Muscle of leg (tissue), 11 donors: ENCODE measurements around the gene MTA3. TPM values are rescaled to one million over a fixed set of nuclear protein-coding genes. Genes with fewer than 3 reads are reported as not detected.
"Not testable (repeated sequence)": the region's sequence is repeated elsewhere in the genome, so short reads cannot be mapped to it uniquely, and the experiment has no call there.

Source experiments
- DNase-seq: peaks from one replicate; pipeline ENCODE4 v3.0.0; 2013
- H3K27ac ChIP-seq: one replicate; pipeline ENCODE4 v1.5.1; 2013; ENCODE audit warnings: mild to moderate bottlenecking, low read length, control low read depth
- H3K27me3 ChIP-seq: one replicate; pipeline ENCODE4 v1.6.1; 2013; ENCODE audit warnings: low read length; ENCODE audit not compliant: control insufficient read depth, insufficient read depth
- H3K36me3 ChIP-seq: one replicate; pipeline ENCODE4 v1.6.1; 2013; ENCODE audit warnings: low read length; ENCODE audit not compliant: control insufficient read depth, insufficient read depth
- H3K4me1 ChIP-seq: one replicate; pipeline ENCODE4 v1.6.1; 2013; ENCODE audit warnings: low read length; ENCODE audit not compliant: control insufficient read depth, insufficient read depth
- H3K4me3 ChIP-seq: one replicate; pipeline ENCODE4 v1.5.1; 2013; ENCODE audit warnings: low read length, control low read depth
- H3K9me3 ChIP-seq: replicated peaks from 2 replicates; pipeline ENCODE4 v1.6.1; 2013; ENCODE audit warnings: low read depth, low read length; ENCODE audit not compliant: control insufficient read depth
- WGBS: methylation state at CpG from one replicate; pipeline ENCODE4 v1.1.5; 2013; ENCODE audit warnings: missing lambda C conversion rate; ENCODE audit not compliant: insufficient coverage; 5-methylcytosine and 5-hydroxymethylcytosine counted together
- polyA plus RNA-seq, 8 donors: library from polyadenylated mRNA; unstranded; fragments of 120-200 nt; gene quantifications; one replicate each; pipeline versions ENCODE4 v1.2.1 to v1.2.3, GENCODE V29; 2013; ENCODE audit warnings: inconsistent platforms in 1 of 8, low replicate concordance in 1 of 8; ENCODE audit not compliant: insufficient read length in 8 of 8, insufficient read depth in 1 of 8
- total RNA-seq: library from RNA; stranded (reverse); fragments of 120-200 nt; gene quantifications from one replicate; pipeline ENCODE4 v1.2.4, GENCODE V29; 2013

Gene MTA3
- total and polyA plus RNA-seq, 9 donors = 22.5 to 37.9 (median 24.9) TPM

- Histone ChIP-seq H3K4me3 (no peak overlapping the region), H3K27me3 (no peaks in the 10 kb centered on the region), H3K27ac (no peak overlapping the region), H3K4me1 (no peaks in the 10 kb centered on the region), H3K9me3 (no peaks in the 10 kb centered on the region), H3K36me3 (no peaks in the 10 kb centered on the region)
- 29% methylated on average over 6 of the region's 9 CpGs for WGBS
- peak; percentile 12 for DNase-seq
These were observed 21.4 kb upstream of the MTA3 start for GRCh38 chr2:42547014-42547413.

DNA sequence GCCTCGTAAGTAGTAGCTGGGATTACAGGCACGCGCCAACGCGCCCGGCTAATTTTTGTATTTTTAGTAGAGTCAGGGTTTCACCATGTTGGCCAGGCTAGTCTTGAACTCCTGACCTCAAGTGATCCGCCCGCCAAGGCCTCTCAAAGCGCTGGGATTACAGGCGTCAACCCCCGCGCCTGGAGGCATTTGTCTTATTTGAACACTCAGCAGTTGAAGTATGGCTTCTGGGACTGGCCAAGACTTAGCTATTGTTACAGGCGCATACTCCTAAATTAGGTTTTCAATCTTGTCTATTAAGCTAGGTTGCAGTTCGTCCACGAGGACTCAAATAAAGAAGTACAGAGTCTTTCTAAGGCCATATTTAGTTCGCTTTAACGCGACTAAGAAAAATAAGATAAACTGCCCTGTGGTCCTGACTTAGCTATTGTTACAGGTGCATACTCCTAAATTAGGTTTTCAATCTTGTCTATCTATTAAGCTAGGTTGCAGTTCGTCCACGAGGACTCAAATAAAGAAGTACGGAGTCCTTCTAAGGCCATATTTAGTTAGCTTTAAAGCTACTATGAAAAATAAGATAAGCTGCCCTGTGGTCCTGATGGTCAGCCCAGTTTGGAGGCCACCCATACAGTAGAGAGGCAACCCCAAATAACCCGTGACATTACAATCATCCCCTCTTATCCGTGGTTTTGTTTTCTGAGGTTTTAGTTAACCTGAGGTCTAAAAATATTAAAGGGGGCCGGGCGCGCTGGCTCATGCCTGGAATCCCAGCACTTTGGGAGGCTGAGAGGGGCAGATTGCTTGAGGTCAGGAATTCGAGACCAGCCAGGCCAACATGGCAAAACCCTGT lies 20.8 kb upstream of the MTA3 start:
- Histone ChIP-seq H3K4me3 (no peak overlapping the region), H3K4me1 (no peaks in the 10 kb centered on the region), H3K27me3 (no peaks in the 10 kb centered on the region), H3K36me3 (no peaks in the 10 kb centered on the region), H3K27ac (no peak overlapping the region), H3K9me3 (no peaks in the 10 kb centered on the region)
- 91% methylated on average over 9 of the region's 27 CpGs for WGBS
- no peak for DNase-seq

DNA sequence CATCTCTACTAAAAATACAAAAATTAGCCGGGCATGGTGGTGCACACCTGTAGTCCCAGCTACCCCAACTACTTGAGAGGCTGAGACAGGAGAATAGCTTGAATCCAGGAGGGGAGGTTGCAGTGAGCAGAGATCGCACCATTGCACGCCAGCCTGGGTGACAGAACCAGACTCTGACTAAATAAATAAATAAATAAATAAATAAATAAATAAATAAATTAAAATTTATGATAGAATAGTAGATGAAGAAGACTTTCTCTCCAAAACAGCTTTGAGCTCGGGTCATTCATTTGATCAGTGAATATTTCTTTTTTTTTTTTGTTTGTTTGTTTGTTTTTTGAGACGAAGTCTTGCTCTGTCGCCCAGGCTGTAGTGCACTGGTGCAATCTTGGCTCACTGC lies 17.6 kb upstream of the MTA3 start:
- Histone ChIP-seq H3K27ac (no peak overlapping the region), H3K4me3 (no peak overlapping the region), H3K9me3 (no peaks in the 10 kb centered on the region), H3K27me3 (no peaks in the 10 kb centered on the region), H3K4me1 (no peaks in the 10 kb centered on the region), H3K36me3 (no peaks in the 10 kb centered on the region)
- no peak for DNase-seq
- no CpG with 5 or more reads among the region's 6 CpGs for WGBS

DNA sequence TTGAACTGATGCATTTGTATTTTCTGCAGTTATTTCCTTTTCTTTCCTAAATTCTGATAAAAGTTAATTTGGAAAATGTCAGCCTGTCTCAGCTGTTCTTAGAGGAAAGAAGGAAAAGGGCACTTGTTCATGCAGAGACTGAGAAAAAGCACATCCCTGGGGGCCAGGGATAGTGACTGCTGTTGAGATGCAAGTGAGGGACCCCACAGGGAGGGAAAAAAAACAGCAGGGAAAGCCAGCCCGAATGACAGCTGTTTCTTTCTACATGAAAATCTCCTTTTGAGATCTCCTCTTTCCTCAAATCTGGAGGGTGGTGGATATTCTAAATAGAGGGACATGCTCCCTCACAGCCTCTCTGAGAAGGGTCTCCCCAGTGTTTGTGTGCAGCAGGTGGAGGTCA lies 14.0 kb upstream of the MTA3 start:
- Histone ChIP-seq H3K27ac (no peak overlapping the region), H3K36me3 (no peaks in the 10 kb centered on the region)

GRCh38 chr2:42556315-42556890 lies 12.0 kb upstream of the MTA3 start:
- Histone ChIP-seq H3K36me3 (no peaks in the 10 kb centered on the region), H3K4me3 (no peak overlapping the region), H3K27ac (no peak overlapping the region), H3K27me3 (no peaks in the 10 kb centered on the region), H3K4me1 (no peaks in the 10 kb centered on the region), H3K9me3 (no peaks in the 10 kb centered on the region)
- no peak for DNase-seq
- WGBS = 28% methylated on average over 5 of the region's 6 CpGs

More for the DNA sequence above, 14.0 kb upstream of the MTA3 start:
- WGBS = no CpG with 5 or more reads among the region's 1 CpG
- H3K9me3 ChIP-seq = no peaks in the 10 kb centered on the region
- no peaks in the 10 kb centered on the region for H3K4me1 ChIP-seq
- no peaks in the 10 kb centered on the region for H3K27me3 ChIP-seq
- no peak for DNase-seq
- no peak overlapping the region for H3K4me3 ChIP-seq

DNA sequence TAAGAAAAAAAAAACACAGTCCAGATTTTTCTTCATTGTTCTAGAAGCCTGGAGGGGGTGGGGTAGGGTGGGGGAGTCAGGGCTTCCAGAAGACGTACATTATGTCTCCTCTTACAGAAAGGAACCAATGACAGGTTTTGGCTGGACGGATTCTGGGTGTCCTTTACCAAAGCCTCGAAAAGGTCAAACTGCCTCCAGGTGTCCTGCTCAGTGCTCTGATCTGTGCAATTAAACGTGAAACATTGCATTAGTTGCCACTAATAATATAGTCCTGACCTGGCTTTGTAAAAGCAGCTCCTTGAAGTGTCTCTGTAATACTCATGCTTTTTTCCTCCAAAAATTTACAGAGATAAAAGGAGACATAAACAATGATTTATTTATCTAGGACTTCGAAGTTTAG lies 11.1 kb upstream of the MTA3 start:
- no peak overlapping the region for H3K27ac ChIP-seq
- 58% methylated on average over 2 of the region's 5 CpGs for WGBS
- H3K4me1 ChIP-seq = no peaks in the 10 kb centered on the region
- H3K4me3 ChIP-seq = no peak overlapping the region
- no peaks in the 10 kb centered on the region for H3K9me3 ChIP-seq
- H3K27me3 ChIP-seq = no peaks in the 10 kb centered on the region
- H3K36me3 ChIP-seq = no peaks in the 10 kb centered on the region
- no peak for DNase-seq

DNA sequence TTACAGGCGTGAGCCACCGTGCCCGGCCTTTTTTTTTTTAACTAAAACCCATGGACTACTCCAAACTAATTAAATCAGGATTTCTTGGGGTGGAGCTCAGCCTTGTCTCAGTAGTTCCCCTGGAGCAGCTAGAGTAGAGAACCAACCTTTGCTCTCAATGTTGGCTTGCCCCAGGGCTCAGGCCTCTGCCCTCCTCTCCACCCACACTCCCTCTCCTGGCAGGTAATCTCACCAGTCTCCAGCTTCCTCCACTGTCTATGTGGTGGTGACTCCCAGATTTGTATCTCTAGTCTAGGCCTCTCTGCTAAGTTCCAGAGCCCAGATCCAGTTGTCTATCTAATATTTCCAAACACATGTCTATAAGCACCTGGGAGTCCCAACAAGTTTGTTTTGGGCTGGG lies 9.6 kb upstream of the MTA3 start:
- no peak for DNase-seq
- Histone ChIP-seq H3K27me3 (no peaks in the 10 kb centered on the region), H3K27ac (no peak overlapping the region), H3K4me1 (no peaks in the 10 kb centered on the region), H3K4me3 (no peak overlapping the region), H3K9me3 (no peaks in the 10 kb centered on the region), H3K36me3 (no peaks in the 10 kb centered on the region)
- WGBS = 80% methylated on average over 1 of the region's 3 CpGs

DNA sequence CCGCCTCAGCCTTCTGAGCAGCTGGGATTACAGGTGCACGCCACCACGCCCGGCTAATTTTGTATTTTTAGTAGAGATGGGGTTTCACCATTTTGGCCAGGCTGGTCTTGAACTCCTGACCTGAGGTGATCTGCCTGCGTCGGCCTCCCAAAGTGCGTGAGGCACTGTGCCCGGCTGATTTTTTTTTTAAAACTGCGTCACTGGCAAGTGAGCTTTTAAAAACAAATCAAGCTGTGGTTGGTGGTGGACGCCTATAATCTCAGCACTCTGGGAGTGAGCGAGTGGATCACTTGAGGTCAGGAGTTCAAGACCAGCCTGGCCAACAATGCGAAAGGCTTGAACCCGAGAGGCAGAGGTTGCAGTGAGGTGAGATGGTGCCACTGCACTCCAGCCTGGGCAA lies 8.3 kb upstream of the MTA3 start:
- not testable (repeated sequence) for H3K4me3 ChIP-seq, H3K9me3 ChIP-seq, H3K36me3 ChIP-seq, H3K4me1 ChIP-seq, H3K27me3 ChIP-seq, H3K27ac ChIP-seq, DNase-seq
- 92% methylated on average over 9 of the region's 13 CpGs for WGBS

- Histone ChIP-seq H3K27me3 (no peaks in the 10 kb centered on the region), H3K4me1 (no peaks in the 10 kb centered on the region), H3K27ac (no peak overlapping the region), H3K9me3 (no peaks in the 10 kb centered on the region), H3K4me3 (no peak overlapping the region), H3K36me3 (no peaks in the 10 kb centered on the region)
- DNase-seq = peak; percentile 17
- 15% methylated on average over 1 of the region's 1 CpG for WGBS
These were observed 7.5 kb upstream of the MTA3 start for GRCh38 chr2:42560899-42561298.

DNA sequence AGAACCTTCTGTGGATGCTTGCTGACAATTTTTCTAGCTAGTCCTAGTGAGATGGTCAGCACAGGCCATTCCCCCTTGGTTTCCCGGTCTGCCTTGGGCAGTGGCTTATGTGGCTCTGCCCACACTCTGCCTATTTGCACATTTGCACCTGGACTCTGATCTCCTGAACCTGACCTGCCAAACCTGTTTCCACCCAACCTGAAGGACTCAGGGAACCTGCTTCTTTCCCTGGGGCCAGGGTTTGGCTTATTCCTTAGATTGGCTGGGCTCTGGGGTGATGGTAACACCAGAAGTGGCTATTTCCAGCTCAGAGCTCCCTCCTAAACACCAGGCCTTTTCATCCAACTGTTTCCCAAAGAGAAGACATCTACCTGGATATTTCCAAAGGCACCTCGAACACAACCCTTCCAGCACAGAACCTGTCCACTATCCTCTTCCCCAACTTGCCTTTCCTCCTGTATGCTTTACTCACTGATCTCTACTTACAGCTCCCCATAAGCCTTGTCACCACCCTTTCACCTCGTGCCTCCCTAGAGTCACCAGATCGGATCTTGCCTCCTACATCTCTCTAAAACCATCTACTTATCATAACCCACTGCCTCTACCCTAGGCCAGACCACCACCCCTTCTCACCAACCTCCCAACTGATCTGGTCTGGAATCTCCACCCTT lies 5.8 kb upstream of the MTA3 start:
- H3K4me1 ChIP-seq = peaks cover under 1% of the 10 kb centered on the region
- WGBS = 86% methylated on average over 4 of the region's 4 CpGs
- H3K4me3 ChIP-seq = no peak overlapping the region
- H3K27me3 ChIP-seq = no peaks in the 10 kb centered on the region
- no peaks in the 10 kb centered on the region for H3K36me3 ChIP-seq
- H3K9me3 ChIP-seq = no peaks in the 10 kb centered on the region
- DNase-seq = no peak
- no peak overlapping the region for H3K27ac ChIP-seq
